HCT116 (cell line): Measurements from ENCODE around the gene MAL.

Source experiments
- EGR1 ChIP-seq: IDR thresholded peaks from 2 replicates; pipeline ENCODE4 v1.6.1; 2012; ENCODE audit warnings: low read depth
- ZNF274 ChIP-seq: fragments of 200-500 bp; sonication (Bioruptor generic); IDR thresholded peaks from 2 replicates; pipeline ENCODE4 v1.6.1; 2014; ENCODE audit warnings: mild to moderate bottlenecking, low read depth, low read length, inconsistent platforms
- TF ChIP-seq, protein P1 (sequence below), 3 experiments: fragments of 200-600 bp in 1 of 3; sonication (generic) in 1 of 3; IDR thresholded peaks in 2 of 3; conservative IDR thresholded peaks in 1 of 3; 2 replicates each; pipeline ENCODE4 v1.5.1; 2012 to 2017; ENCODE audit warnings: low read depth in 2 of 3, low read length in 2 of 3, antibody characterized with exemption in 1 of 3, borderline replicate concordance in 1 of 3, control low read depth in 1 of 3, mild to moderate bottlenecking in 1 of 3, mixed read lengths in 1 of 3, mixed run types in 1 of 3, moderate library complexity in 1 of 3; ENCODE audit not compliant: insufficient read depth in 1 of 3

DNA sequence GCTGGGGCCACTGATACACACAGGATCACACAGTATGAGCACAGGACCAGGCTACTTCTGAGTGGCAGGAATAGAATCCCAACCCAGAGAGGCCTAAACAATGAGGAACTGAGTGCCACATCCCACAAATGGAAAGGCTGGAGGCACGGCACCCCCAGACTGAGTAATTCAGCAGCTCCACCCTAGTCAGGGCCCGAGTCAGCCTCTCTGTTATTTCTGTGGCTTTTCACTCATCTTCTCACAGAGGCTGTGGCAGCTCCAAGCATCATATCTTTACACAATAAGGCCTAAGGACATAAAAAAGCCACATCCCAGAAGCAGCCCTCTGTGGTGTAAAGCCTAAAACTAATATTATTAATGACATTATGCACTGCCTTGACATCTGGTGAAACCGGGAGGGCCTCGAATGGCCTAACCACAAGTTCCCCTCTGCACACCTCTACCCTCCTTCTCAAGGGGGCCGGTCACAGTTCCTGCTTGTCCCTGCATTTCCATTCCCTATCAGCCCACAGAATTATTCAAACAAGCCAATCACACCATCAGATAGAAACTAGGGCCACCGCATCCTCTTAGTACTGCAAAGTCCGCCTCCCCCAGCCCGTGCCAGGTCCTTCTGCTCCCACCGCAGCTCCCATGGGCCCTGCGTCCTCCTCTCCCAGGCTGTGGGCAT is 12.5 kb upstream of the MAL start:
- no peak for TF ChIP-seq ZNF274
- TF ChIP-seq, protein P1, sequence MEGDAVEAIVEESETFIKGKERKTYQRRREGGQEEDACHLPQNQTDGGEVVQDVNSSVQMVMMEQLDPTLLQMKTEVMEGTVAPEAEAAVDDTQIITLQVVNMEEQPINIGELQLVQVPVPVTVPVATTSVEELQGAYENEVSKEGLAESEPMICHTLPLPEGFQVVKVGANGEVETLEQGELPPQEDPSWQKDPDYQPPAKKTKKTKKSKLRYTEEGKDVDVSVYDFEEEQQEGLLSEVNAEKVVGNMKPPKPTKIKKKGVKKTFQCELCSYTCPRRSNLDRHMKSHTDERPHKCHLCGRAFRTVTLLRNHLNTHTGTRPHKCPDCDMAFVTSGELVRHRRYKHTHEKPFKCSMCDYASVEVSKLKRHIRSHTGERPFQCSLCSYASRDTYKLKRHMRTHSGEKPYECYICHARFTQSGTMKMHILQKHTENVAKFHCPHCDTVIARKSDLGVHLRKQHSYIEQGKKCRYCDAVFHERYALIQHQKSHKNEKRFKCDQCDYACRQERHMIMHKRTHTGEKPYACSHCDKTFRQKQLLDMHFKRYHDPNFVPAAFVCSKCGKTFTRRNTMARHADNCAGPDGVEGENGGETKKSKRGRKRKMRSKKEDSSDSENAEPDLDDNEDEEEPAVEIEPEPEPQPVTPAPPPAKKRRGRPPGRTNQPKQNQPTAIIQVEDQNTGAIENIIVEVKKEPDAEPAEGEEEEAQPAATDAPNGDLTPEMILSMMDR (IDR thresholded peaks at IDR 0.05 in 2 of 3, conservative IDR thresholded peaks at IDR 0.05 in 1 of 3; ENCODE audit: borderline replicate concordance in 1 of 3, insufficient read depth in 1 of 3, low read depth in 2 of 3, low read length in 2 of 3) = no peak
- TF ChIP-seq EGR1 = no peak
